ENCODE results near the gene YIPF5.

DNA sequence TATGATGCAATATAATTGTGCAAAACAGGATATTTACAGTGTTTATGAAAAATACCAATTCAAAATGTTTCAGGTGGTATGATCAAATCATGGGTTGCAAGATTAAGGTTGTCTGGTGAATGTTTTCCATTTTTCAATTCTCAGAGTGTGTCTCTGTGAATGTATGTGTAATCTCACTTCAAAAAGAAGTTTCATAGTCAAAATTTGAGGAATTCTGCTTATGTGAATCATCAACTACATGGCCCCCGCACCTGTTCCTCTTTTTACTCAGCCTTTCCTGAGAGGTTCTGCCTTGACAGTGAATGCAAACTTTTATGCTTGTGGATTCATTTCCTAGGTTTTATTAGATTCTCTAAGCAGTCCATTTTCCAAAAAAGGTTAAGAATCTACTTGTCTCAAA, 32.3 kb upstream of the YIPF5 start:
- TF ChIP-seq EZH2 (IDR thresholded peaks at IDR 0.05; ENCODE audit: insufficient read depth, poor library complexity, severe bottlenecking) (no peak), EZH2phosphoT487 (IDR thresholded peaks at IDR 0.05; ENCODE audit: insufficient read depth, low read depth) (no peak)

Measured in GM23248 (cell line).